ENCODE results near the gene NPFF.

The NPFF gene

DNA sequence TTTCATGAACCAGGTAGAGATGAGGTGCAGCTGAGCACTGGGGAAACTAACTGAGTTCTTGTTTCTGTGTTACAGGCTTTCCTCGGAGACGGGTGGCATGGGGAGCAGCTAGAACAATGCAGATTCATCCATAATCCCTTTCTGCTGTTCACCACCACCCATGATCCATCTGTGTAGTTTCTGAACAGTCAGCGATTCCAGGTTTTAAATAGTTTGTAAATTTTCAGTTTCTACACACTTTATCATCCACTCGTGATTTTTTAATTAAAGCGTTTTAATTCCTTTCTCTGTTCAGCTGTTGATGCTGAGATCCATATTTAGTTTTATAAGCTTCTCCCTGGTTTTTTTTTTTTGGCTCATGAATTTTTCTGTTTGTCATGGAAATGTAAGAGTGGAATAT is 28.0 kb downstream of the NPFF start:
- DNase-seq: no peak

DNA sequence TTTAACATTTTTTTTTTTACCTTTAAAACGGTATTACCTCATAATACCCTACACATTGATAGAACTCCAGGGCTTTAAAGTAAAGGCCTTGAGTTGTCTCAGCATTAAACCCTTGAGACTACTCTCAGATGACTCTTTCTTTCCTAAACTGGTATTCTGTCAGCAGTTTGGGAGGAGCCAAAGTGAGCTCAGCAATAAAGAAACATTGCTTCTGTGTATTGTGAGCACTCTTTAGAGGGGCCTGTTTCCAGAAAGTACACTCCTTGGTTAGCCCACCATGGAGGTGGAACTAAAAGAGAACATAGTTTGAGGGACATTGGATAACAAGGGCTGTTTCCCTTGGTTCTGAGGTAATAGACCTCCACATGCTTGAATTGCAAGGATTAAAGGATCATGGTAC is 28.4 kb downstream of the NPFF start:
- no peak for DNase-seq

DNA sequence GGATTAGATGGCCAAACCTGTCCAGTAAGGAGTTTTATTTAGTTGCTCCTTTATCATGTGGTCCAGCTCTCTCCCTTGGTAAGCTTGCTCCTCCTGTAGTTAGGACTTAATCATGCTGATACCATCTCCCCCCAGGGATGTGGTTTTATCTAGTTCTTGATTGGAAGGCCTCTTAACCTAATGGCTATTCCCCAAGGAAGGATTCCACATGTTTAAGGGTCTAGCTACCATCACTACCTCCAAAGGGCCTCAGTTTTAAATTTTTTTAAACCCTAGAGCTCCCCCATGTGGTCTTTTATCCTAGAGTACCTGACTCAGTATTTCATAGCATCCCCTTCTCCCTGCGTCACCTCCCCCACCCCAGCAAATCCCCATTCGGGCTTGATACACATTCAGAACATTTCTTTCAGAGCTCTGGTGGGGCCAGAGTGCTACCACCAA is 30.5 kb downstream of the NPFF start:
- no peak for DNase-seq

DNA sequence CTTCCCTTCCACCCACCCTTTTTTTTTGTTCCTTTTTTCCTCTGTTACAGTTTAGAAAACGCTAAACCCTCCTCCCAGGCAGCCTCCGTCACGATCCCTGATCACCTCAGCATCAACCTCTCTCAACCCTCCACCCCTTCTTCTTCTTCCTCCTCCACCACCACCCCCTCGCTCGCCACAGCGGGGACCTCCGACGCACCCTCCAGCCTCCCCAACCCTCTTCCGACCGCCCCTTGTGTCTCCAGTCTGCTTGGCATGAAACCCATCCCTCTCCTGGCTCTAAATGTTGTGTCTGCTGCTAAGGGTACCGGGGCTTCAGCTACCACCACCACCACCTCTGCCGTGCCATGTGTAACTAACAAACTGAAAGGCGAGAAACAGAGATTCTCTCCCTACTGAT is 32.5 kb downstream of the NPFF start:
- DNase-seq: no peak

DNA sequence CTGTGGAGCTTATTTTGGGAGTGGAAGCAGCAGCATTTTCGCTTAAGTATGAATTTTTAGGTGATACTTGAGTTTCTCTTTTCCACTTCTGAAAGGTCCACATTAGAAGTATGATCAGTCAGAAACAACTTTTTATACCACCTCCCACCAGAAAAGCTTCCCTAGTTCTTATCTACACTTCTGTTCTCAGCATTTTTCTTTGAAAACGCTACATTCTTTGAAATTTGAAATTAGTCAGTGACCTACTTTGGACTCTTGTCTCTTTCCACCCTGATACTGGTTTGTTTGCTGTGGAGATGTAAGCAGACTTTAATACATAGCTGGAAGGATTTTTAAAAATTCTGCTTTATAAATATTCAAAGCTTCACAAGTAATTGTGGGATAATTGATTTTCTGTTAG is 33.2 kb downstream of the NPFF start:
- no peak for DNase-seq

DNA sequence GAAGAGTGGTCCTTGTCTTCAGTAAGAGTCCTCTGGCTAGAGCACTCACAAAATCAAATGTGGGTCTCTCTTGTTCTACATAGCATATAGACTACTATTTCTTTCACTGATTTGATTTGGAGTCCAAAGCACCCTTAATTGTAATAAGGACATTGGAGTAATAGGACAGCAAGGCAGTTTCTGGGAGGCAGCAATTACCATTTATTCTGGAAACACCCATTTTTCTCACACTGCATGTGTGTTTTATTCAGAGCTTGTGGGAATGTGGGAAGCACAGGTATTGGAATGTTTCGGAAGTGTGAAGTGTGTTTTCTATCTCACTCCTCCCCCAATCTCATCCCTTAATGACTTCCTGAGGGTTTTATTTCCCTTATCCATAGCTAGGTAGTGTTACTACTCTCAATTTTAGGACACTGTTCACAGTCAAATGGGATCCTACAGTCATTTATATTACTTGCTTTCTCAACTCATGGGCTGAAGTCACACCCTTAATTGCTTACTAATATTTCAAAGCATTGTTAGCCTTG is 35.2 kb downstream of the NPFF start:
- no peak for DNase-seq

DNA sequence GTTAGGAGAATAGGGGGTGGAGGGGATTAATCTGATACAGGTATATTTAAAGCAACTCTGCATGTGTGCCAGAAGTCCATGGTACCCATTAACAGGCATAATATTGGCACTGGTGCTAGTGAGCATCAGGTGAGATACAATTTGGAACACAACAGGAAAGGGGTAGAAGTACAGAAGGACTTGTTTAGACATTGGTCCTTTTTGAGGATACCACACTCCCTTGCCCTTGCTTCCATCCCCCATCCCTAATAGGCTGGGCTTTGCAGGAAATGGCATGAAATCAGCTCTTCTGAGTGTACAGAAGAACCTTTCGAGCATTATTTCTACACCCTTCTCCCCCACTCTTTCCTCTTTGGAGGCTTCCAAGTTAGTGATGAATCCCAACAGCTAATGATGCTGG is 39.0 kb downstream of the NPFF start:
- no peak for DNase-seq

DNA sequence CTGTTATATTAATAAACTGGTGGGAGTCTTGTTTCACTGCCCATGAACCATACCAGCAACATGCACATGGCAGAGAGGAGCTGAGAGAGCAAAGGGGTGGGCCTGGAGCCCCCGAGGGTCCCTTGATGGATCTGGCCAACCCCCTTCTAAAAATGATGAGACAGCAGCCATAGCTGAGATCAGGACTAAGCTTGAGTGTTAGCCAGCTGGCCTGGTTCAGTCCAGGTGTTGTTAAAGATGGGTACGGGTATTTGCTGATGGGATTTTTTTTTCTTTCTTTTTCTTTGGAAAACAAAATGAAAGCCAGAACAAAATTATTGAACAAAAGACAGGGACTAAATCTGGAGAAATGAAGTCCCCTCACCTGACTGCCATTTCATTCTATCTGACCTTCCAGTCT is 39.4 kb downstream of the NPFF start:
- no peak for DNase-seq

DNA sequence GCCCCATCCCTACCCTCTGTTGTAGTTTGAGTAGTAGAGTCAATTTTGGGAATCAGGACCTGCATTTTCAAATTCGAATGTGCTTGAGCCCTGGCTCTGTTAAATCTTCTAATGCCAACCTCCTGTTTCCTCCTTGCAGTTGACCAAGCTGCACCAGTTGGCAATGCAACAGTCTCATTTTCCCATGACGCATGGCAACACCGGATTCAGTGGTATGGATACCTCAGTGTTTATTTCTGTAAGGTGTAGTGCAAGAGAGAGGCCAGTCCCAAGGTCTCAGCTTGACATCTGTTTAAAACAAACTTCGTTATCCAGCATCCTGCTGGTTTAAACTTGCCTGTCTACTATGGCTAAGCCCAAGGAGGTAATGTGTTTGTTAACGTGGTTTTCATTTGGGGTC is 40.2 kb downstream of the NPFF start:
- no peak for DNase-seq

DNA sequence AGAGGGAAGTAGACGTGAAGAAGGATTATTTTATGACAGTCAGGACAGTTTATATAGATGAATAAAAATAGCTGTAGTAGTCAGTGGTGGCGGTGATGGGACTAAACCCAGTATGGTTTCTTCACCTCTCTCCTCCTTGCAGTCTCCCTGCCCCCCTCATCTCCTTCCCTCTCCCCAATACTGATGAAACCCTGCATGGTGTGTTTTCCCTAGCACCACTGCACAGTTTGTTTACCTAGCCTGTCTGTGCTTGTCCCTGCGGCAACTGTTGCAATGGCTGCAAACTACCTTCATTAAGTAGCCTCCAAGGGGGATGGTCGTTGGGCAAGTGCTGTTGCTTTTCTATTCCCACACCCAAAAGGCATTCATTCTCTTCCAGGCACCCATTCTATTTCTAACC is 40.6 kb downstream of the NPFF start:
- no peak for DNase-seq

DNA sequence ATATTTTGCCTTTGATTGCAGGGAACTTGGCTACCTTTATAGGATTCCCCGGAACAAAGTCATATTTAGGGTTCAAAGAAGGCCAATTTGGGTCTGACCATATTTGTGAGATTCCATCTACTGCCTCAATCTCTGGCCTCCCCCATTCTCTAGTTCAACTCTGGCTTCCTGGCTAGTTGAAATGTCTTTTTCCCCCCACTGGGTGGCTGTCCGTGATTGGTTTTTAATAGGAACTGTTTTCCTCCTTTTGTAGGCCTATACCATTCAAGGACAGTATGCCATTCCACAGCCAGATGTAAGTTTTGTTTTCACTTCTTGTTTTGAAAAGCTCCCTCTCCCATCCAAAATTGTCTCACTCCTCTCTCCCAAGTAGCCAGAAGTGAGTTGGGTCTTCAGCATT is 41.6 kb downstream of the NPFF start:
- DNase-seq: no peak

DNA sequence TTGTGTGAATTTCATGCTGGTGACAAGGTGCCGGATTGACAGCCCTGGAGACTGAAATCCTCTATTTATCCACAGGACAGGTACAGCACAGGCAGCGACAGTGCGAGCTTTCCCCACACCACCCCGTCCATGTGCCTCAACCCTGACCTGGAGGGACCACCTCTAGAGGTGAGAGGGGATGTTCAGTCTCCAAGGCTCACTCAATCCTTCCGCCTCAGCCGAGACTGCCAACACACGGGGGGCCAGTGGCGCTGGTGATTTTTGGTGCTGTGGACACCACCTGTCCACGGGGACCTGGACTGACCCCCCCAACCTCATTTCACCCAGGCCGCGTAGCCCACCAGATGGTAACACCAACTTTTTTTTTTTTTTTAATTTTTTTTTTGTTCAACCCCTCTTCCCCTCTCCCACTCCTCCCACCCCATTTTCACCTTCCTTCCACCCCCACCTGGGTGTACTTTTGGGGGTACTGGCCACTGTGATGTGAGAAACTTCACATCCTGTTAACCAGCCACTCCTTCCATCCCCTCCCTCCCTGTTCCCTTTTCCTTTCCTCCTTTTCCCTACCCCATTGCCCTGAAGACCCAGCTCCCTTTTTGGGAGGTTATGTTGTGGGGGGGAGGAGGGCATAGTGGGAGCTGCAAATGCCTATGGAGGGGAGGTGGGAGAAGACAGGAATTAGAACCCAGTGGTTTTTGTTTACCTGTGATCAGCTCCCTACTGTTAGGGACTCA is 42.4 kb downstream of the NPFF start:
- no peak for DNase-seq

DNA sequence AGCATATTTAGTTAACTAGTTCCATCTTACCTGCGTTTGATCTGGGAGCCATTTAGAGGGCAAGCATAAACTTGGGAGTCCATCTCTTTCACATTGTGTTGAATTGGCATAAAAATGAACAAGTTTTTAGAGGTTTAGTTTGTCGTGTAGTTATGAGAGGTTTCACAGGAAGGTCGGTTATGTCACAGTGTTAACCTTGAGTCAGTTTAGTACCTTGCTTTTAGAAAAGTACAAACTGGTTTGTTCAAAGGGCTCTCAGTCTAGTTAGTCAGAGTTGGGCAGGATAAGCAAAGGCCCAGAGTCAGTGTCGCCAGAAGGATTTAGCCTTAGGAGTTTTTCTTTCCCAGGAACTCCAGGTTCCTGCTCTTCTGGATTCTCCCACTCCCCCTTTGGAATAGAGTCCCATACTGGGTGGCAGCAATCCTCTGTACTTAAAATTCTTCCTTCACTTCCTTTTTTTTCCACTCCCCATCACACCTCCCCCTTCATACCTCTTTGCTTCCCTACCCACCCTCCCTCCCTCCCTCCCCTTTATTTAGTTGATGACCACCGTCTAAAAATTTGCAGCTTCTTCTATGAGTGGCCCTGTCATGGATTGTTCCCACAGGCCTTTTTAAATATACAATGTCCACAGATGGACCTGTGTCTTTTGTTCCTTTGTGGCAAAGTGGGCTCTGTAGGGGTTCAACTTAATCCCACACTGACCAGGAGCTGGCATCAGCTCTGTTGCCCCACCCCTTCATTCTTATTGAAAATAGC is 43.3 kb downstream of the NPFF start:
- DNase-seq: no peak

DNA sequence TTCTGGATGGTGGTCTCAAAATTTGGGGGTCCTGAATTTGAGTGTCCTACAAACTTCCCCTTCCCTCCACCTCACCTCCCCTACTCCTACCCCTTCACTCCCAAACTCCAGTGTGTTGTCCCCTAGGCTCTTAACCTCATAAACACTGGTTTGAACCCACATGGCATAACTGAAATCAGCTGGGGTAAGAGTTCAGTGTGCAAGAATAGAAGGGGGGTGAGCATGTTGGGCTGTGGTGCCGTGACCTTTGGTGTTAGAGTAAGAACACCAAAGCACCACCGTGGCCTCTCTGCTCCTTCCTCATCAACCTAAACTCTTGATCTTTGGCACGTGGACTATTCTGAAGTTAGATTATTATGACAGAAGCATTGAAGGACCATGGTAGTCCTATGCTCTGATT is 44.3 kb downstream of the NPFF start:
- DNase-seq: no peak

DNA sequence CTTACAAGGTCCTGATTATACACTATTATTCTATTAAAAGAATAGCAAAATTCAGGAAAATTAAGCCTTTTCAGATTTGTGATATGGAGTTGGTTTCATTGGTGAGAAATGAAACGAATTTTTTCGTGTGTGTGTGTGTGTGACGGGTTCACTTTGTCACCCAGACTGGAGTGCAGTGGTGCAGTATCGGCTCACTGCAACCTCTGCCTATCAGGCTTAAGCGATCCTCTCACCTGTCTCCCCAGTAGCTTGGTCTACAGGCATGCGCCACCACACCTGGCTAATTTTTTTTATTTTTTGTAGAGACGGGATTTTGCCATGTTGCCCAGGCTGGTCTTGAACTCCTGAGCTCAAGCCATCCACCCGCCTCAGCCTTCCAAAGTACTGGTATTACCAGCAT is 45.7 kb downstream of the NPFF start:
- DNase-seq: no peak

DNA sequence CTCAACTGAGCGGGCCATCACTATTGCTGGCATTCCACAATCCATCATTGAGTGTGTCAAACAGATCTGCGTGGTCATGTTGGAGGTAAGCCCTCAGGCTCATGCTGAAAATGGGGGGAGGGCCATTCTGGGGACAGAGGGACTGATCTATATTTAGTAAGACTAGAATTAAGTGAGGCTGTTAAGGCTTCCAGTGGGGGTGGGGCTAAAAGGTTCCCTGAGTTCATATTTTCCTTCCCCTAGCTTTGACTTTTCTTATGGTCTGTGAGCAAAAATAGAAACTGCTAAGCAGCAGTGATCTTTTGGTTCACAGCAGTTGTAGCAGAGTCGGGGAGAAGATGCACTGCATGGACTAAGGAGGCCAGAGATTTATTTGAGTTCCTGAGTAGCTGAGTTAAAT is 46.2 kb downstream of the NPFF start:
- DNase-seq: no peak

DNA sequence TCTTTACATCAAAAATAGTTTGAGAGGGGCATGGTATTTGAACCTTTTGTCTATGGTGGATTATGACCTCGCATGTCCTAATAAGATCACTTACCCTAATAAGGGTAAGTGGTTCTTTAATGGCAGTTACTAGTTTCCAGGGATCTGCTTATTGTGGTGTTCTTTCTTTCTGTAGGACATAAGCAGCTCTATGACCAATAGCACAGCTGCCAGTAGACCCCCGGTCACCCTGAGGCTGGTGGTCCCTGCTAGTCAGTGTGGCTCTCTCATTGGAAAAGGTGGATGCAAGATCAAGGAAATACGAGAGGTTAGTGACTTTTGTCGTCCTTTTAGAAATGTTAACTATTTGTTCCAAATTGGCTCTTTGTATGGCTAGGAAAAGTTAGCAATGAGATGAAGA is 48.2 kb downstream of the NPFF start:
- no peak for DNase-seq
